ENCODE measurements around the gene NCR2. TPM values are rescaled to one million over a fixed set of nuclear protein-coding genes. Genes with fewer than 3 reads are reported as not detected.

NCR2 gene
- total RNA-seq, 2 experiments from 2014 or later = not detected

- Mint-ChIP-seq H3K4me1 (ENCODE audit: low read depth) (peaks cover 18% of the 10 kb centered on the region), H3K4me3 (no peak overlapping the region), H3K27ac (no peak overlapping the region), H3K27me3 (ENCODE audit: low read depth) (no peaks in the 10 kb centered on the region), H3K9me3 (peaks cover 4% of the 10 kb centered on the region), H3K36me3 (ENCODE audit: low read depth) (peaks cover 5% of the 10 kb centered on the region)
- peak; percentile 73 for DNase-seq
- CTCF ChIA-PET = interaction anchor here (0.6 to 5.6 kb wide), 23 partner anchors 8 to 377 kb away, joined by 3 to 77 read pairs (median 4); no protein-coding TSS in a partner anchor
- intact Hi-C loops (cut with micrococcal nuclease) = loop anchor here (1.0 to 5.0 kb wide), 5 partner anchors 12 to 376 kb away; no protein-coding TSS in a partner anchor
Measured at GRCh38 chr6:41306187-41306854, 29.1 kb upstream of the NCR2 start.

GRCh38 chr6:41315203-41315602 is 20.2 kb upstream of the NCR2 start:
- Mint-ChIP-seq H3K4me1 (ENCODE audit: low read depth) (peaks cover 13% of the 10 kb centered on the region), H3K4me3 (no peak overlapping the region), H3K36me3 (ENCODE audit: low read depth) (no peaks in the 10 kb centered on the region), H3K27me3 (ENCODE audit: low read depth) (peaks cover 10% of the 10 kb centered on the region), H3K9me3 (no peaks in the 10 kb centered on the region), H3K27ac (no peak overlapping the region)
- intact Hi-C loops (cut with micrococcal nuclease) = no loop called here
- CTCF ChIA-PET = interaction anchor here (0.6 to 1.6 kb wide), 5 partner anchors 8 to 450 kb away, joined by 3 to 10 read pairs (median 5); no protein-coding TSS in a partner anchor
- no peak for DNase-seq

GRCh38 chr6:41315943-41316620 is 19.3 kb upstream of the NCR2 start:
- no peak overlapping the region for H3K27ac Mint-ChIP-seq
- intact Hi-C loops (cut with micrococcal nuclease) = no loop called here
- CTCF ChIA-PET = interaction anchor here (0.6 to 1.6 kb wide), 2 partner anchors 9 to 449 kb away, joined by 3 to 10 read pairs; no protein-coding TSS in a partner anchor

GRCh38 chr6:41318261-41318653 is 17.2 kb upstream of the NCR2 start:
- H3K27ac Mint-ChIP-seq = no peak overlapping the region
- H3K9me3 Mint-ChIP-seq = no peaks in the 10 kb centered on the region
- peaks cover 13% of the 10 kb centered on the region for H3K4me1 Mint-ChIP-seq (ENCODE audit: low read depth)
- CTCF ChIA-PET = interaction anchor here (0.8 to 6.0 kb wide), 10 partner anchors 12 to 261 kb away, joined by 3 to 77 read pairs (median 8); no protein-coding TSS in a partner anchor
- DNase-seq = no peak
- intact Hi-C loops (cut with micrococcal nuclease) = loop anchor here (1.0 to 2.0 kb wide), 9 partner anchors 12 to 312 kb away; partner anchors contain the start of genes NCR2, NFYA and OARD1
- H3K36me3 Mint-ChIP-seq (ENCODE audit: low read depth) = no peaks in the 10 kb centered on the region
- peaks cover 8% of the 10 kb centered on the region for H3K27me3 Mint-ChIP-seq (ENCODE audit: low read depth)
- peak overlapping the region; percentile 71 for H3K4me3 Mint-ChIP-seq

More at GRCh38 chr6:41315943-41316620, 19.3 kb upstream of the NCR2 start:
- no peak for DNase-seq
- H3K36me3 Mint-ChIP-seq (ENCODE audit: low read depth) = no peaks in the 10 kb centered on the region
- no peaks in the 10 kb centered on the region for H3K9me3 Mint-ChIP-seq
- no peak overlapping the region for H3K4me3 Mint-ChIP-seq
- peaks cover 10% of the 10 kb centered on the region for H3K27me3 Mint-ChIP-seq (ENCODE audit: low read depth)
- peaks cover 13% of the 10 kb centered on the region for H3K4me1 Mint-ChIP-seq (ENCODE audit: low read depth)

GRCh38 chr6:41318654-41319565 is 16.5 kb upstream of the NCR2 start:
- Mint-ChIP-seq H3K9me3 (no peaks in the 10 kb centered on the region), H3K4me3 (peak overlapping the region; percentile 71), H3K4me1 (ENCODE audit: low read depth) (peaks cover 13% of the 10 kb centered on the region), H3K36me3 (ENCODE audit: low read depth) (no peaks in the 10 kb centered on the region), H3K27ac (peak overlapping the region; percentile 73), H3K27me3 (ENCODE audit: low read depth) (peaks cover 8% of the 10 kb centered on the region)
- intact Hi-C loops (cut with micrococcal nuclease) = loop anchor here (1.0 to 2.0 kb wide), 9 partner anchors 13 to 313 kb away; partner anchors contain the start of genes NCR2, NFYA and OARD1
- CTCF ChIA-PET = interaction anchor here (0.7 to 6.0 kb wide), 20 partner anchors 8 to 280 kb away, joined by 3 to 77 read pairs (median 6); partner anchors contain the start of genes NCR2 and UNC5CL
- peak; percentile 92 for DNase-seq

GRCh38 chr6:41321183-41321582 is 14.2 kb upstream of the NCR2 start:
- no peak overlapping the region for H3K4me3 Mint-ChIP-seq
- no peaks in the 10 kb centered on the region for H3K9me3 Mint-ChIP-seq
- H3K4me1 Mint-ChIP-seq (ENCODE audit: low read depth) = peaks cover 13% of the 10 kb centered on the region
- H3K27ac Mint-ChIP-seq = no peak overlapping the region
- no peaks in the 10 kb centered on the region for H3K36me3 Mint-ChIP-seq (ENCODE audit: low read depth)
- no peaks in the 10 kb centered on the region for H3K27me3 Mint-ChIP-seq (ENCODE audit: low read depth)
- no peak for DNase-seq
- intact Hi-C loops (cut with micrococcal nuclease) = no loop called here
- CTCF ChIA-PET = interaction anchor here (0.9 to 6.0 kb wide), 11 partner anchors 9 to 363 kb away, joined by 3 to 77 read pairs (median 9); partner anchors contain the start of genes NCR2 and TREM1

GRCh38 chr6:41325446-41326066 is 9.9 kb upstream of the NCR2 start:
- no peaks in the 10 kb centered on the region for H3K36me3 Mint-ChIP-seq (ENCODE audit: low read depth)
- no peak for DNase-seq
- H3K27me3 Mint-ChIP-seq (ENCODE audit: low read depth) = no peaks in the 10 kb centered on the region
- intact Hi-C loops (cut with micrococcal nuclease) = no loop called here
- no peak overlapping the region for H3K4me3 Mint-ChIP-seq
- no peak overlapping the region for H3K27ac Mint-ChIP-seq
- CTCF ChIA-PET = interaction anchor here (0.7 kb wide), 1 partner anchor 15 kb away, joined by 3 read pairs; no protein-coding TSS in a partner anchor
- no peaks in the 10 kb centered on the region for H3K9me3 Mint-ChIP-seq
- H3K4me1 Mint-ChIP-seq (ENCODE audit: low read depth) = no peaks in the 10 kb centered on the region

GRCh38 chr6:41326092-41326491 is 9.3 kb upstream of the NCR2 start:
- CTCF ChIA-PET = interaction anchor here (0.7 kb wide), 1 partner anchor 16 kb away, joined by 3 read pairs; no protein-coding TSS in a partner anchor
- Mint-ChIP-seq H3K9me3 (no peaks in the 10 kb centered on the region), H3K4me1 (ENCODE audit: low read depth) (no peaks in the 10 kb centered on the region), H3K36me3 (ENCODE audit: low read depth) (no peaks in the 10 kb centered on the region), H3K27ac (no peak overlapping the region), H3K4me3 (no peak overlapping the region), H3K27me3 (ENCODE audit: low read depth) (no peaks in the 10 kb centered on the region)
- intact Hi-C loops (cut with micrococcal nuclease) = no loop called here
- DNase-seq = no peak

GRCh38 chr6:41327177-41327576 is 8.2 kb upstream of the NCR2 start:
- no peaks in the 10 kb centered on the region for H3K9me3 Mint-ChIP-seq
- H3K4me3 Mint-ChIP-seq = no peak overlapping the region
- no peaks in the 10 kb centered on the region for H3K36me3 Mint-ChIP-seq (ENCODE audit: low read depth)
- no peaks in the 10 kb centered on the region for H3K27me3 Mint-ChIP-seq (ENCODE audit: low read depth)
- intact Hi-C loops (cut with micrococcal nuclease) = no loop called here
- H3K4me1 Mint-ChIP-seq (ENCODE audit: low read depth) = peaks cover 3% of the 10 kb centered on the region
- DNase-seq = no peak
- CTCF ChIA-PET = interaction anchor here (0.7 kb wide), 1 partner anchor 999 kb away, joined by 3 read pairs; no protein-coding TSS in a partner anchor
- no peak overlapping the region for H3K27ac Mint-ChIP-seq

- H3K4me1 Mint-ChIP-seq (ENCODE audit: low read depth) = peaks cover 46% of the 10 kb centered on the region
- H3K36me3 Mint-ChIP-seq (ENCODE audit: low read depth) = no peaks in the 10 kb centered on the region
- no peaks in the 10 kb centered on the region for H3K27me3 Mint-ChIP-seq (ENCODE audit: low read depth)
- H3K4me3 Mint-ChIP-seq = no peak overlapping the region
- CTCF ChIA-PET = interaction anchor here (0.6 to 5.5 kb wide), 4 partner anchors 10 to 350 kb away, joined by 3 to 39 read pairs (median 16); no protein-coding TSS in a partner anchor
- H3K27ac Mint-ChIP-seq = no peak overlapping the region
- no peak for DNase-seq
- intact Hi-C loops (cut with micrococcal nuclease) = no loop called here
- no peaks in the 10 kb centered on the region for H3K9me3 Mint-ChIP-seq
Measured at GRCh38 chr6:41331401-41332150, 3.8 kb upstream of the NCR2 start.

Data from activated naive CD4-positive, alpha-beta T cell treated with anti-CD3 and anti-CD28 coated beads for 36 hours (primary cell).